ENCODE data around the gene EEFSEC.
A peak's percentile ranks its signal among the peaks of the same experiment; 100 is the strongest.

EEFSEC gene

GRCh38 chr3:128185630-128186447 is 32.6 kb downstream of the EEFSEC start:
- no peak for DNase-seq

- DNase-seq, result no peak
Observed at GRCh38 chr3:128187495-128187894, 34.2 kb downstream of the EEFSEC start.

DNA sequence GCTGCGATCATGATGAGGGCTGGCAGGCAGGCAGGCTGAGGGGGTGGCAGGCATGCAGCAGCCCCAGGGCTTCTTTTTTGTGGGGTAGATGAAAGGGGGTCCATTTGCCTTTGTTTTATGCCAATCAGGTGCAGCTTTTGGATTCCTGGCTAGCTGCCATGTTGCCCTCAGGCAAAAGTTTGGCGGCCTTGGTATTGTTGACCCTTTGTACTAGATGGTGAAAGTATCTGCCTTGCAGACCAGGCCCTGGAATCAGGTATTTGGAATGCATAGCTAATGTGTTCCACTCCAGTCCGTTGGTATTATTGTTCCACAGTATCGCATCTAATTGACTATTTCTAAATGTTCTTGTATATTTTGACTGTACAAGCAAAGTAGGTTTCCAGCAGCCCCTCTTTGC is 35.0 kb downstream of the EEFSEC start:
- DNase-seq, result peak in 2 of 3 experiments; percentile 19 to 66

GRCh38 chr3:128188956-128189355 is 35.7 kb downstream of the EEFSEC start:
- no peak for DNase-seq

DNA sequence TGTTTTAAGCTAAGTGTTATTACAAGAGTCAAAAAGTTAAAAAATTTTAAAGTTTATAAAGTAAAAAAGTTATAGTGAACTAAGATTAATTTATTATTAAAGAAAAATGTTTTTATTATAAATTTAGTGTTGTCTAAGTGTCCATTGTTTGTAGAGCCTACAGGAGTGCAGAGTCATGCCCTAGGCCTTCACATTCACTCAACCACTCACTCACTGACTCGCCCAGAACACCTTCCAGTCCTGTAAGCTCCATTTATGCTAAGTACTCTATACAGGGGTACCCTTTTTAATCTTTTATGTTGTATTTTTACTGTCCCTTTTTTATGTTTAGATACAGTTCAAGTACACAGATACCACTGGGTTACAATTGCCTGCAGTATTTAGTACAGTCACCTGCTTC is 37.2 kb downstream of the EEFSEC start:
- DNase-seq, result peak in 1 of 3 experiments; percentile 46

DNA sequence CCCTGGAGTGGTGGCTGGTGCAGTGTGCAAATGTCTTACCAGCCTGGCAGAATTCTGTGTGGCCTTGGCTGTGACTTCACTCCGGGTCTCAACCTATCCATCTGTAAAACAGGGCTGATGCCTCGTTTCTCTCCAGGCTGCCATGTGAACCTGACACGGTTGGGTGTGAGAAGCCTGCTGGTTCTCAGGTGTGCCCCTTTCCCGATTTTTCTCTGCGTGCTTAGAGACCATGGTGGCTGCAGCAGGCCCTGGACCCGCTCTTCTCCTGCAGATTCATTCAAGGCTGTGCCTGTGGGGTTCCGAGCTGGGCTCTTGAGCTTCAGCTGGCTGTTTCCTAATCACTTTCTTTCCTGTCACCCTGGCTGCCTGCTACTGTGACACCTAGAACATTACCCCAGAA is 38.9 kb downstream of the EEFSEC start:
- no peak for DNase-seq

- DNase-seq, result no peak
Observed at GRCh38 chr3:128193168-128193567, 39.9 kb downstream of the EEFSEC start.

DNA sequence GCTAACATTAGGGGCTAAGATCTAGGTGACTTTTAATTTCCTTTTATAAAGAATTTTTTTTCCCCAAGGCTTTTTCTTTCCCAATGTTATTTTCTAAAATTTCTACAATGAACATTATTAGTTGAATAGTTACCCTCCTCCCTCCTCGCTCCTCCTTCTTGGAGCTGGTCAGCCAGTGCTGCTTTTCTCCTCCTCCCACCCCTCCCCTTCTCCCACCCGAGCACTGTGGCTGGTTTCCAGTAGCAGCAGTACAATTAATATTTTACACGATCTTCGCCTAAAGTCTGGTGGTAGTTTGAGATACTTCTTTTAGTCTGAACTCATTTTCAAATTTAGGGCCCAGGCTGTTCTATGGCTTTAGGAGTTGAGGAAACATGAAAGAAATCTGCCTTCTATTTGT is 41.6 kb downstream of the EEFSEC start:
- no peak for DNase-seq

- no peak for DNase-seq
Observed at GRCh38 chr3:128195369-128195768, 42.1 kb downstream of the EEFSEC start.

DNA sequence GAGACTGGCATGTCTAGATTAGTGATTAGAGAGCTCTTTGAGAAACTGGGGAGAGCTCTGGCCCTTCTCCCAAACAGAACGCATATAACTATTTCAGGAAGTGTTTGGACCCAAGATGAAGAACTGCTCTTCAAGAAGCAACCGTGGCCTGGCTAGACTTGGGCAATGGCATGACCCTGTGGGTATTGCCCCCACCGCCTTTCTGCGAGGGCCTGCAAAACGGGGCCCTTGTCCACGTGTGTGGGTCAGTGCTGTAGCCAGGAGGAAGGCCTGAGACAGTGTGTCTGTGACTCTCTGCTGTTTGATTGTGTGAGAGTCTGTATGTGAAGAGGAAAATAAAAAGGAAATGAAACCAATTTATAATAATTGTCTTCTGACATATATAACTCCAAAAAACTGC is 42.5 kb downstream of the EEFSEC start:
- no peak for DNase-seq

- peak in 2 of 3 experiments; percentile 14 to 32 for DNase-seq
Observed at GRCh38 chr3:128196647-128197046, 43.4 kb downstream of the EEFSEC start.

DNA sequence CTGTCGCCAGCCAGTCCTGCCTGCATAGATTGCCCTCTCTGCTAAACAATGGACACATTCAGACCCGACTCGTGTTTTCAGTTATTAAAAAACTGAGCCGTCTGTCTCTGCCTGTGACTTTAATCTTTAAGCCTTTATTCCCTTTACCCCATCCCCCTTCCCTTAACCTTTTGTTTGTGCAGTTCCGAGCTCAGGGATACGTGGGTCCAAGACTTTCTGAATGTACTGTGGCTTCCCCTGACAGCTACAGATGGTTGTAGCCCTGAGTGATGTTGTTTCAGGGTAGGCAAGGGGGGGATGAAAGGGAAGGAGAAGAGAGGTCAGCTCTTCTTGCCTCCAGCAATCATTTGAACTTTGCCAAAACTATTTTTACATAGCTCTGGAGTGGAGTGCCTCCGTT is 44.6 kb downstream of the EEFSEC start:
- no peak for DNase-seq

GRCh38 chr3:128198313-128198712 is 45.0 kb downstream of the EEFSEC start:
- no peak for DNase-seq

DNA sequence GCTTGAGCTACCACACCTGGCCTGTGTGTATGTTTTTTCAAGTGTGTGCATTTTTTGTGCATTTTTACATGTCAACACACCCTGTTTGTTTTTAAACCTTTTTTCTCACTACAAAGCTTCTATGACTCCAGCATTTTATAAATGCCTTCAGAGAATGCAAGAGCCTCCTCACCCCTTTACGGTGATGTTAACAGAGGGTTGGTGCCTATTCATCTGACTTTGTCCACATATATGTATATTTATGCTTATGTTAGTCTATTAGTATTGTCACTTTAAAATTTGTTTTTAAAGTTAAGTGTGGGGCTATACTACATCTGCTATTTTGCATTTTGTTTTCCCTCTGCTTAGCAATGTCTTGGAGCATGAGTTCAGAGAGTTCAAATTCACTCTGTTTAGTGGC is 45.8 kb downstream of the EEFSEC start:
- DNase-seq, result no peak

- no peak for DNase-seq
Observed at GRCh38 chr3:128201158-128201755, 48.0 kb downstream of the EEFSEC start.

GRCh38 chr3:128203169-128203568 is 49.9 kb downstream of the EEFSEC start:
- DNase-seq, result no peak

DNA sequence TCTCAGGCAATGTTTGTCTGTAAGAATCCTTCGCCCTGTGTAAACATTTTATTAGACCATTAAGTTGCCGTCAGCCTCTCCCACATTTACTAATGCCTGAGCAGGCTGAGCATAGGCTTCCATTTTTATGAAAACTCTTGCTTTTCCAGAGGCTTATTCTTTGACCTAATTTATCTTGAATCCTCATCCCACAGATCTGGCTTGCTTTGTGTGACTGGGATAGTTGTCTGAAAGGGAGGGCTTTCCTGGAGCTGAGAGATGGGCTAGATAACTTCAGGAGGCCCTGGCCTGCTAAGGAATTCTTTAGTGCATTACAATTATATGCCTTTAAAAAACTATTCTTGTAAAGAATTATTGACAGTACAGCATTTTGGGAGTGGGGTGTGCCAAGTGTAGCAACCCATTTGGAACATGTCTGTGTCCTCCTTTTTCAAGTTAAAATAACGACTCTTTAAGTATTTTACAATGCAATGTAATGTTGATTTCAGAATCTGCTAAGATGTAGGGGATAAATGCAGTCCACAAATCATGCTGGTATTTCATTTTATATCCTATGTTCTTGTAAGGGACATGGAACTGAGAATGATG is 52.4 kb downstream of the EEFSEC start:
- no peak for DNase-seq

GRCh38 chr3:128207951-128208350 is 54.7 kb downstream of the EEFSEC start:
- no peak for DNase-seq

- DNase-seq, result no peak
Observed at GRCh38 chr3:128210711-128211110, 57.4 kb downstream of the EEFSEC start.

DNA sequence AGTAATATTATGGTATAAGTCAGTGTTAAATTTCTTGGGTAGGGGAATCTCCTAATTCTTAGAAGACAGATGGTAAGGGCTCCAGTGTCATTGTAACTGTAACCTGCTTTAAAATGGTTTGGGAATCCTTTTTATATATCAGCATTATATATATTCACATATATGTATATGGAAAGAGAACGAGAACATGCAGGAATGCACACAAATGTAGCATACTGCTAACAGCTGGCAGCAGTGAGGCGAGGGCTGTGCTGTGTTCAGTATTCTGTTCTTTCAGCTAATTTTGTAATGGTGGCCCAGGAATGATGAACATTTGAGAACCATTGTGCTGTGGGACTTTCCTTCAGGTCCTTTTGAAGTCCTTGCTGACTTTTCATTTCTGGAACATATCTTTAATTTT is 60.8 kb downstream of the EEFSEC start:
- no peak for DNase-seq

DNA sequence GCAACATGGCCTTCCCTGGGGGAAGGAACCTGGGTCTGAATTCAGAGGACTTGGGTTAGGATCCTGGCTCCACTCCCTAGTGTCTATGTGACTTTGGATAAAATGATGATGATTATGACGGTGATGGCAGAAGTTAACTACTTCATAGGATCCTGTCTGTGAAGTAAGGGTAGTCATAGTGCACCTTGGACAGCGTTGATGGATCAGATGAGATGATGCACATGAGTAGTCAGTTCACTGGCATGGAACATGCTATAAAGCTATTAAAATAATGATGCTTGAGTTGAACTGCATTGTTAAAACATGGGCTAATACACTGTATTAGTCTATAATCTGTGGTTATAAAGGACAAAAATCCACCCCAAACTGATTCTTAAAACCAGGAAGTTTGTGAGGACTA is 62.0 kb downstream of the EEFSEC start:
- no peak for DNase-seq

DNA sequence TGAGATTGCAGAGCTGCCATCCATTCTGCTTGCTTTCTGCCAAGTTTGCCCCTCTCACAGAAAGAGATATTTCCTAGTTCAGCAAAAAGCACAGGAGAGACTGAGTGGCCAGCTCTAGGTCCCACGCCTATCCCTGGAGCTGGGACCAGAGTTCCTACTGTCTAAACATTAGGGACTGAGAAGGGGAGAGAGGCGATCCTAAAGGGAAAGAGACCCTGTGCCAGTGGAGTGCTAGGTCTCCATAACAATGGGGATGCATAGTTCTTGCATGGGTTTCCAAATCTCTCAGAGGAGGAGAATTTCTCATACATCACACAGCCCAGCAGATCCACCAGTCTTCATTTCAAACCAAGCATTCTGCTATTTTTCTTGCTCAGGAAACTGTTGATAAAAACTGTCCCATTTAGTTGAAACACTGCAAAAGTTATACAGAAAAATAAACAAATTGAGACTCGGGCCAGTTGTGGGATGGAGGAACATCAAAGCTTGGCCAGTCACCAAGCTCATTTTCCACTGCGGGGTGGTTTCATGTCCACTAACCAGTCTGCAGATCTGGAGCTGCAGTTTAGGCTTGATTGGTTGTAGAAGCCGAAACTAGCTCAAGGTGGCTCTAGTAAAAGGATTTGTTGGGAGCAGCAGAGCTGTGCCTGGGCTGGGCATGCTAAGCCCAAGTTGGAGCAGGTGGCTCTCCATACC is 62.7 kb downstream of the EEFSEC start:
- DNase-seq, result no peak

DNA sequence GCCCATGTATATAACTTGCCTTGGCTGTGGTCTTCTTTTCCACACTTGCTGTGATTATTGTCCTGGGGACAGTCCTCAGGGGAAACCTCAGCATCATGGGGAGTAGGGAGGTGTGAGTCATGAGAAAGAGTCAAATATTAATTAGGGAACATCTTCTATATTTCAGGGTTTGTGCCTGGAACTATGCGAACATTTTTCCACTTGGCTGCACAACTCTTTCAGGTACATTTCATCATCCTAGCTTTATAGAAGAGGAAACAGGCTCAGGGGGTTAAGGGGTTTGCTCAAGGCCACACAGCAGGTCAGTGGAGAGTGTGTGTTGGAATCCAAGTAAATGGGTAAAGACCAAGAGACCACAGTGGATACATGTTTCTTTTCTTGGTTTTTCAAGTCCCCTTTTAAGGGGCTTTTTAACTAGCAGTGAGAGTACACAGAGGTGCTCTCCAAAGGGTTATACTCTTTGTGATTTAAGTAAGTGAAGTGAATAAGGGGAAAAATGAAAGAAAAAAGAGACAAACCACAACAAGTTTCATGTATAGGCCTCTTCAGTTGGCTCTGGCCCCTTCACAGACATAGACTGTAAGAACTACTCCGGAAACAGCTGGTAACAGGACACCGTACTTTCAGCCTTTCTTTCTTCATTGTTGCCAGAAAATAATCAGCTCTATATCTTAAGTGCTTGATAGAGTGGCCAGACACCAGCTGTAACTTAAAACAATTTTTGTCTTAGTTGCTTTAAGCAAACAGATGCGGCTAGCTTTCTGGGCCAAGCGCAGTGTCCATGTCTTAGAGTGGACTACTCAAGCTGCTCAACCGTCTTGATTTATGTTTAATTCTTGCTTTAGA is 64.6 kb downstream of the EEFSEC start:
- DNase-seq, result peak in 1 of 3 experiments; percentile 26

Data from NCI-H1417 (cell line).